Activated CD4-positive, alpha-beta T cell treated with anti-CD3 and anti-CD28 coated beads, Interleukin-2, amount 50 U/mL, for 16 hours (primary cell): ENCODE measurements around the gene CXCR4.
A peak's percentile ranks its signal among the peaks of the same experiment; 100 is the strongest.

Experiments
- DNase-seq: peaks from one replicate; pipeline ENCODE4 v3.0.0-alpha.2; 2020

CXCR4 gene

GRCh38 chr2:136131484-136131960 is 13.6 kb upstream of the CXCR4 start:
- DNase-seq = peak; percentile 53

GRCh38 chr2:136130511-136130910 is 12.6 kb upstream of the CXCR4 start:
- no peak for DNase-seq

GRCh38 chr2:136130045-136130444 is 12.1 kb upstream of the CXCR4 start:
- DNase-seq = no peak

- DNase-seq = peak; percentile 54
Observed at GRCh38 chr2:136129601-136130000, 11.7 kb upstream of the CXCR4 start.

- DNase-seq = no peak
Observed at GRCh38 chr2:136128905-136129304, 11.0 kb upstream of the CXCR4 start.

GRCh38 chr2:136128366-136128765 is 10.4 kb upstream of the CXCR4 start:
- no peak for DNase-seq

GRCh38 chr2:136127356-136127755 is 9.4 kb upstream of the CXCR4 start:
- no peak for DNase-seq

- no peak for DNase-seq
Observed at GRCh38 chr2:136126421-136126926, 8.5 kb upstream of the CXCR4 start.

- DNase-seq = no peak
Observed at GRCh38 chr2:136126021-136126420, 8.1 kb upstream of the CXCR4 start.

- DNase-seq = no peak
Observed at GRCh38 chr2:136125236-136125635, 7.3 kb upstream of the CXCR4 start.

GRCh38 chr2:136124805-136125204 is 6.9 kb upstream of the CXCR4 start:
- DNase-seq = no peak

- DNase-seq = no peak
Observed at GRCh38 chr2:136122661-136123060, 4.7 kb upstream of the CXCR4 start.

- no peak for DNase-seq
Observed at GRCh38 chr2:136121204-136121910, 3.4 kb upstream of the CXCR4 start.

- no peak for DNase-seq
Observed at GRCh38 chr2:136119717-136120675, 2.0 kb upstream of the CXCR4 start.

GRCh38 chr2:136118819-136119716 is 1.1 kb upstream of the CXCR4 start:
- peak; percentile 71 for DNase-seq

GRCh38 chr2:136117391-136117841 is 533 bp downstream of the CXCR4 start:
- DNase-seq = peak; percentile 48

- DNase-seq = peak; percentile 75
Observed at GRCh38 chr2:136116813-136117390, 1.0 kb downstream of the CXCR4 start.

GRCh38 chr2:136116151-136116812 is 1.7 kb downstream of the CXCR4 start:
- DNase-seq = peak; percentile 67

- no peak for DNase-seq
Observed at GRCh38 chr2:136115183-136115761, 2.7 kb downstream of the CXCR4 start.

GRCh38 chr2:136114382-136114781 is 3.6 kb downstream of the CXCR4 start:
- DNase-seq = no peak
